Liver (tissue), 3 donors: ENCODE measurements around the gene PTPRS.

Experiments
- ATF3 ChIP-seq: IDR thresholded peaks from 2 replicates; pipeline ENCODE4 v1.6.1; 2016; ENCODE audit warnings: antibody characterized with exemption
- EGR1 ChIP-seq, 2 donors: IDR thresholded peaks; 2 replicates each; pipeline ENCODE4 v1.6.1; 2016 to 2018; ENCODE audit warnings: antibody characterized with exemption in 2 of 2, low read depth in 2 of 2
- FOXA1 ChIP-seq: IDR thresholded peaks from 2 replicates; pipeline ENCODE4 v1.6.1; 2016; ENCODE audit warnings: antibody characterized with exemption
- FOXA2 ChIP-seq: IDR thresholded peaks from 2 replicates; pipeline ENCODE4 v1.6.1; 2016; ENCODE audit warnings: antibody characterized with exemption
- GABPA ChIP-seq, 2 donors: IDR thresholded peaks in 1 of 2; conservative IDR thresholded peaks in 1 of 2; 2 replicates each; pipeline ENCODE4 v1.6.1; 2016; ENCODE audit warnings: antibody characterized with exemption in 2 of 2, mild to moderate bottlenecking in 1 of 2, moderate library complexity in 1 of 2
- MAX ChIP-seq: IDR thresholded peaks from 2 replicates; pipeline ENCODE4 v1.6.1; 2016; ENCODE audit warnings: antibody characterized with exemption
- RAD21 ChIP-seq, 2 donors: IDR thresholded peaks; 2 replicates each; pipeline ENCODE4 v1.6.1; 2016; ENCODE audit warnings: antibody characterized with exemption in 2 of 2, mild to moderate bottlenecking in 2 of 2
- REST ChIP-seq: IDR thresholded peaks from 2 replicates; pipeline ENCODE4 v1.6.1; 2016; ENCODE audit warnings: antibody characterized with exemption, mild to moderate bottlenecking
- RXRA ChIP-seq, 2 donors: IDR thresholded peaks; 2 replicates each; pipeline ENCODE4 v1.6.1; 2017 to 2018; ENCODE audit warnings: antibody characterized with exemption in 2 of 2, mild to moderate bottlenecking in 1 of 2
- TAF1 ChIP-seq: conservative IDR thresholded peaks from 2 replicates; pipeline ENCODE4 v1.6.1; 2016; ENCODE audit warnings: antibody characterized with exemption, mild to moderate bottlenecking
- YY1 ChIP-seq: IDR thresholded peaks from 2 replicates; pipeline ENCODE4 v1.6.1; 2016; ENCODE audit warnings: antibody characterized with exemption, mild to moderate bottlenecking
- ZBTB33 ChIP-seq: IDR thresholded peaks from 2 replicates; pipeline ENCODE4 v1.6.1; 2016; ENCODE audit warnings: antibody characterized with exemption
- TF ChIP-seq, protein P1 (sequence below): fragments of 150-350 bp; IDR thresholded peaks from 2 replicates; pipeline ENCODE4 v1.5.1; 2017; ENCODE audit warnings: improper control_type of control experiment, low read depth, low read length; ENCODE audit not compliant: missing input control
- donor health status: healthy.
- donor health status: healthy.

DNA sequence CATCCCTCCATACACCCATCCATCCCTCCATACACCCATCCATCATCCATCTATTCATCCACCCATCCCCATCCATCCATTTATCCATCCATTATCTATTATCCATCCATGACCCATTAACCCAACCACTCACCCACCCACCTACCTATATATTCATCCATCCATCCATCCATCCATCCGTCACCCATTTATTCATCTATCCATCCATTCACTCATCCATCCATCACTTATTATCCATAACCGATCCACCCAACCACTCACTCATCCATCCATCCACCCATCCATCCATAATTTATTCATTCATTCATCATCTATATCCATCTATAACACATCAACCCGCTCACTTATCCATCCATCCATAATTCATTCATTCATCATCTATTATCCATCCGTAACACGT, 28.7 kb upstream of the PTPRS start:
- TF ChIP-seq ZBTB33, result no peak
- TF ChIP-seq, protein P1, sequence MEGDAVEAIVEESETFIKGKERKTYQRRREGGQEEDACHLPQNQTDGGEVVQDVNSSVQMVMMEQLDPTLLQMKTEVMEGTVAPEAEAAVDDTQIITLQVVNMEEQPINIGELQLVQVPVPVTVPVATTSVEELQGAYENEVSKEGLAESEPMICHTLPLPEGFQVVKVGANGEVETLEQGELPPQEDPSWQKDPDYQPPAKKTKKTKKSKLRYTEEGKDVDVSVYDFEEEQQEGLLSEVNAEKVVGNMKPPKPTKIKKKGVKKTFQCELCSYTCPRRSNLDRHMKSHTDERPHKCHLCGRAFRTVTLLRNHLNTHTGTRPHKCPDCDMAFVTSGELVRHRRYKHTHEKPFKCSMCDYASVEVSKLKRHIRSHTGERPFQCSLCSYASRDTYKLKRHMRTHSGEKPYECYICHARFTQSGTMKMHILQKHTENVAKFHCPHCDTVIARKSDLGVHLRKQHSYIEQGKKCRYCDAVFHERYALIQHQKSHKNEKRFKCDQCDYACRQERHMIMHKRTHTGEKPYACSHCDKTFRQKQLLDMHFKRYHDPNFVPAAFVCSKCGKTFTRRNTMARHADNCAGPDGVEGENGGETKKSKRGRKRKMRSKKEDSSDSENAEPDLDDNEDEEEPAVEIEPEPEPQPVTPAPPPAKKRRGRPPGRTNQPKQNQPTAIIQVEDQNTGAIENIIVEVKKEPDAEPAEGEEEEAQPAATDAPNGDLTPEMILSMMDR, result no peak
- no peak for TF ChIP-seq RXRA (IDR thresholded peaks at IDR 0.05)
- TF ChIP-seq GABPA (IDR thresholded peaks at IDR 0.05 in 1 of 2, conservative IDR thresholded peaks at IDR 0.05 in 1 of 2), result no peak
- TF ChIP-seq TAF1, result no peak
- TF ChIP-seq RAD21 (IDR thresholded peaks at IDR 0.05), result no peak
- TF ChIP-seq ATF3, result no peak
- TF ChIP-seq REST, result no peak
- TF ChIP-seq YY1, result no peak
- TF ChIP-seq FOXA2, result no peak
- TF ChIP-seq MAX, result no peak
- TF ChIP-seq EGR1 (IDR thresholded peaks at IDR 0.05; ENCODE audit: low read depth in 2 of 2), result no peak
- TF ChIP-seq FOXA1, result no peak
